HG03280 (cell line): ENCODE data around the gene DYNAP.

Experiments
- ATAC-seq: cut with Tn5 transposase; IDR thresholded peaks from one replicate; pipeline ENCODE4 v1.9.1; 2021; ENCODE audit warnings: mild to moderate bottlenecking, moderate library complexity; ENCODE audit not compliant: unreplicated experiment

Gene DYNAP

GRCh38 chr18:54590945-54591344 is at the start of gene DYNAP:
Gene DYNAP, plus strand, starts transcription at chr18:54591245. Its CDS starts 38 bp downstream, at chr18:54591283.
- ATAC-seq, result no peak

GRCh38 chr18:54551590-54551989 is 39.5 kb upstream of the DYNAP start:
- no peak for ATAC-seq

- no peak for ATAC-seq
Measured at GRCh38 chr18:54555286-54555685, 35.8 kb upstream of the DYNAP start.

GRCh38 chr18:54555996-54556395 is 35.0 kb upstream of the DYNAP start:
- ATAC-seq, result no peak

GRCh38 chr18:54557958-54558357 is 33.1 kb upstream of the DYNAP start:
- no peak for ATAC-seq

GRCh38 chr18:54558609-54559585 is 32.1 kb upstream of the DYNAP start:
- peak; percentile 50 for ATAC-seq

- ATAC-seq, result no peak
Measured at GRCh38 chr18:54561706-54562267, 29.3 kb upstream of the DYNAP start.

GRCh38 chr18:54580202-54580729 is 10.8 kb upstream of the DYNAP start:
- ATAC-seq, result no peak

GRCh38 chr18:54584065-54584464 is 7.0 kb upstream of the DYNAP start:
- no peak for ATAC-seq

GRCh38 chr18:54585743-54586142 is 5.3 kb upstream of the DYNAP start:
- ATAC-seq, result no peak

GRCh38 chr18:54604211-54604610 is 13.2 kb downstream of the DYNAP start:
- ATAC-seq, result no peak

- ATAC-seq, result no peak
Measured at GRCh38 chr18:54606835-54607212, 15.8 kb downstream of the DYNAP start.

- no peak for ATAC-seq
Measured at GRCh38 chr18:54607213-54608027, 16.4 kb downstream of the DYNAP start.

- no peak for ATAC-seq
Measured at GRCh38 chr18:54608028-54608642, 17.1 kb downstream of the DYNAP start.

GRCh38 chr18:54611816-54612215 is 20.8 kb downstream of the DYNAP start:
- ATAC-seq, result no peak

GRCh38 chr18:54612237-54612636 is 21.2 kb downstream of the DYNAP start:
- no peak for ATAC-seq

- ATAC-seq, result no peak
Measured at GRCh38 chr18:54613174-54613573, 22.1 kb downstream of the DYNAP start.

- ATAC-seq, result no peak
Measured at GRCh38 chr18:54616220-54616848, 25.3 kb downstream of the DYNAP start.

GRCh38 chr18:54622084-54622483 is 31.0 kb downstream of the DYNAP start:
- ATAC-seq, result no peak

GRCh38 chr18:54626779-54627178 is 35.7 kb downstream of the DYNAP start:
- ATAC-seq, result no peak
